RWPE1 (cell line): ENCODE measurements around the gene TECPR2.

Experiments
- CTCF ChIA-PET: fragments of 350-600 bp; sonication (Branson Sonifier 250); formaldehyde crosslinking; extraction: SDS; loops from one replicate; lab custom pipeline; 2021; lab: Yijun Ruan, JAX
- POLR2A ChIA-PET: fragments of 400-600 bp; formaldehyde crosslinking; extraction: SDS; loops from one replicate; lab custom pipeline; 2020; ENCODE audit warnings: antibody characterized with exemption; ENCODE audit not compliant: low non-redundant PET; lab: Yijun Ruan, JAX
- DNase-seq: peaks from one replicate; pipeline ENCODE4 v3.0.0; 2012; ENCODE audit warnings: low spot score
- H3K27ac ChIP-seq: fragments of 450-650 bp; 2 replicates; pipeline ENCODE4 v1.5.1; 2017
- CTCF ChIP-seq: fragments of 450-650 bp; conservative IDR thresholded peaks from 2 replicates; pipeline ENCODE4 v1.5.1; 2017; ENCODE audit warnings: low read depth, mild to moderate bottlenecking

The TECPR2 gene

GRCh38 chr14:102479777-102480176, 117.0 kb downstream of the TECPR2 start:
- POLR2A ChIA-PET = no interaction called here
- H3K27ac ChIP-seq = peak overlapping the region; percentile 58
- no peak for DNase-seq
- CTCF ChIA-PET = no interaction called here
- TF ChIP-seq CTCF = no peak

- ChIA-PET POLR2A (interaction anchor here (0.7 kb wide), 1 partner anchor 110 kb away, joined by 5 read pairs; no protein-coding TSS in a partner anchor), CTCF (interaction anchor here (0.7 kb wide), 1 partner anchor 23 kb away, joined by 3 read pairs; no protein-coding TSS in a partner anchor)
- H3K27ac ChIP-seq = peak overlapping the region; percentile 58
- TF ChIP-seq CTCF = no peak
- no peak for DNase-seq
These were observed 118.6 kb downstream of the TECPR2 start for GRCh38 chr14:102481371-102481770.

DNA sequence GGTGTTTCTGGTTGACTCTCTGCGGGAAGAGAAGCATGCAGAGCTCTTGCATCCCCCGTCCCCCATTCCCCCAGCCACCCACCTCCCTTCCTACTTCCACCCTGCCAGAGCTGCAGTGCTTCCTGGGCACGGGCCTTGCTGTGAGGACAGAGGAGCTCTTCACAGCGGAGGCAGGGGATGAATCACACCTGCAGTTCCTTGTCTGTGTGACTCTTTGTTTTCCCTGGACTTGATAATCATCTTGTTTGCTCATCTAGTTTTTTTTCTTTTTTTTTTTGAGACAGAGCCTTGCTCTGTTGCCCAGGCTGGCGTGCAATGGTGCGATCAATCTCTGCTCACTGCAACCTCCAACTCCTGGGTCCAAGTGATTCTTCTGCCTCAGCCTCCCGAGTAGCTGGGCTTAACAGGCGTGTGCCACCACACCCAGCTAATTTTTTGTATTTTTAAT, 119.1 kb downstream of the TECPR2 start:
- peak overlapping the region; percentile 58 for H3K27ac ChIP-seq

DNA sequence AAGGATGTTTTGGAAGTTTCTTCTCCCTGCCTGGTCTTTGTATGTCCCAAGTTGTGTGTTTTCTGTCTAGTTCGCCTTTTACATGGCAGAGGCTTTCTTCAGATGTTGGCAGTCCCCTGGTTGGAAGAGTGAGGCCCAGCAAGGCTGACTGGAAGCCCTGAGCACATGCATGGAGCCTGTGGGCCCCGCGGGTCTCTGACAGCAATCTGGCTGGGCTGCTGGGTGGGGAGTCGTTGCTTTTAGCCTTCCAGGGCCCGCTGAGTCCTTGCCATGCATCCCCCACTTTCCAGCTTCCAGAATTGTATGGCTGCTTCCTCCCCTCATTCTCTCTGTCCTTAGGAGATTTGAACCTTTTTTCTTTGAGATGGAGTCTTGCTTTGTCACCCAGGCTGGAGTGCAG, 121.6 kb downstream of the TECPR2 start:
- ChIA-PET CTCF (no interaction called here), POLR2A (no interaction called here)
- no peak for TF ChIP-seq CTCF
- H3K27ac ChIP-seq = peak overlapping the region; percentile 33; the same call in 1 of the 2 replicates
- DNase-seq = no peak

More for the DNA sequence above, 119.1 kb downstream of the TECPR2 start:
- peak; percentile 55 for DNase-seq
- TF ChIP-seq CTCF = no peak
- ChIA-PET POLR2A (no interaction called here), CTCF (interaction anchor here (0.7 kb wide), 1 partner anchor 23 kb away, joined by 3 read pairs; no protein-coding TSS in a partner anchor)

DNA sequence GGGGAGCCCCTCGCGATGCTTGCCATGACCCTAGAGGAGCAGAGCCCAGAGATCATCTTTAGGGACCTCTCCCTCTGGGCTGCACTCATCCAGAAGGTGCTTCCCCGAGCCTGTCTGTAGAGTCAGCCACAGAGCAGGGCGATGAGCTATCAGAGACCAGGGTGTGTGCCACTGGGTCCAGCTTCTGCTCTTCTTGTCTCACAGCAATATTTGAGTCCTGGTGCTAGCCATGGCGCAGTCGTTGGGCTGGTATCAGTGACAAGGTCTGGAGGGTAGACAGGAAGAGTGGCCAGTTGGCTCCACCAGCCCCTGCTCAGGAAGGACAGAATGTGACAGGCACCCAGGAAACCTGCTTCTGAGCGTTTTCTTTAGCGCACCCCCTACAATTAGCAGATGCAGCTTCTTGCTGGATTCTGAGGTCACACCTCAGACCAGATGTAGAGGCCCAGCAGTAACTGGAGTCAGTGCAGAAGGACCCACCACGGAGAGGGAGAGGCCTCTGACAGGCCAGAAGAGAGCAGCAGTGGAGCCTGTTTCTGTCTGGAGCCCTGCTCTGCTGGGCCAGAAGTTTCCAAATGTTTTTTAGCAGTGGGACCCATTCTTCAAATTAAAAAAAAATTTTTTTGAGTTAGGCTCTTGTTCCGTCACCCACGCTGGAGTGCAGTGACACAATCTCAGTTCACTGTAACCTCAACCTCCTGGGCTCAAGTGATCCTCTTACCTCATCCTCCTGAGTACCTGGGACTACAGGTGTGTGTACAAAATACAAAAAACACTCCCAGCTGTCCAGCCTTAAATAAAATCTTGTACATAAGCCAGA, 123.2 kb downstream of the TECPR2 start:
- no peak for TF ChIP-seq CTCF
- CTCF ChIA-PET = no interaction called here
- DNase-seq = no peak
- peak overlapping the region; percentile 52 for H3K27ac ChIP-seq
- POLR2A ChIA-PET = no interaction called here

- TF ChIP-seq CTCF = no peak
- ChIA-PET CTCF (interaction anchor here (0.7 kb wide), 1 partner anchor 14 kb away, joined by 6 read pairs; no protein-coding TSS in a partner anchor), POLR2A (no interaction called here)
- H3K27ac ChIP-seq = peak overlapping the region; percentile 52
- no peak for DNase-seq
These were observed 123.9 kb downstream of the TECPR2 start for GRCh38 chr14:102486513-102487203.
